Trophoblast cell (in vitro differentiated cells and primary cell): Measurements from ENCODE around the gene RNF121.

Source experiments
- DNase-seq, 2 donors: peaks; one replicate each; pipeline ENCODE4 v3.0.0-alpha.2; 2016
- H2AFZ ChIP-seq: 2 replicates; pipeline ENCODE4 v1.6.1; 2013; ENCODE audit warnings: low read length, moderate library complexity, mild to moderate bottlenecking; ENCODE audit not compliant: insufficient read depth, poor library complexity
- H2AK5ac ChIP-seq: 2 replicates; pipeline ENCODE4 v1.6.1; 2013; ENCODE audit warnings: mild to moderate bottlenecking, low read length
- H2BK120ac ChIP-seq: 2 replicates; pipeline ENCODE4 v1.6.1; 2013; ENCODE audit warnings: low read length, mild to moderate bottlenecking, moderate library complexity; ENCODE audit not compliant: insufficient read depth, poor library complexity
- H2BK12ac ChIP-seq: 2 replicates; pipeline ENCODE4 v1.6.1; 2013; ENCODE audit warnings: mild to moderate bottlenecking, low read length, moderate library complexity
- H2BK5ac ChIP-seq: 2 replicates; pipeline ENCODE4 v1.6.1; 2013; ENCODE audit warnings: low read length, low read depth, moderate library complexity, mild to moderate bottlenecking; ENCODE audit not compliant: poor library complexity
- H3K14ac ChIP-seq: 2 replicates; pipeline ENCODE4 v1.6.1; 2013; ENCODE audit warnings: mild to moderate bottlenecking, low read length
- H3K18ac ChIP-seq: 2 replicates; pipeline ENCODE4 v1.6.1; 2013; ENCODE audit warnings: mild to moderate bottlenecking, low read length
- H3K23ac ChIP-seq: 2 replicates; pipeline ENCODE4 v1.6.1; 2013; ENCODE audit warnings: low read length
- H3K27ac ChIP-seq: 2 replicates; pipeline ENCODE4 v1.5.1; 2013; ENCODE audit warnings: low read depth, mild to moderate bottlenecking, inconsistent platforms, low read length, moderate library complexity
- H3K27me3 ChIP-seq: 2 replicates; pipeline ENCODE4 v1.6.1; 2013; ENCODE audit warnings: inconsistent platforms, mild to moderate bottlenecking, low read length, moderate library complexity; ENCODE audit not compliant: insufficient read depth
- H3K36me3 ChIP-seq, 2 experiments: 1 replicate in 1 of 2; 2 replicates in 1 of 2; pipeline ENCODE4 v1.6.1; 2013; ENCODE audit warnings: low read length in 2 of 2, mild to moderate bottlenecking in 2 of 2, moderate library complexity in 1 of 2; ENCODE audit not compliant: insufficient read depth in 2 of 2, control insufficient read depth in 1 of 2
- H3K4ac ChIP-seq: 2 replicates; pipeline ENCODE4 v1.6.1; 2013; ENCODE audit warnings: low read depth, mild to moderate bottlenecking, low read length, moderate library complexity
- H3K4me1 ChIP-seq, 2 experiments: 1 replicate in 1 of 2; 2 replicates in 1 of 2; pipeline ENCODE4 v1.6.1; 2013; ENCODE audit warnings: low read length in 2 of 2, mild to moderate bottlenecking in 2 of 2, moderate library complexity in 1 of 2; ENCODE audit not compliant: insufficient read depth in 2 of 2, control insufficient read depth in 1 of 2
- H3K4me2 ChIP-seq: 2 replicates; pipeline ENCODE4 v1.6.1; 2013; ENCODE audit warnings: inconsistent platforms, mild to moderate bottlenecking, low read length, moderate library complexity
- H3K4me3 ChIP-seq: 2 replicates; pipeline ENCODE4 v1.5.1; 2013; ENCODE audit warnings: mild to moderate bottlenecking, low read depth, low read length, inconsistent platforms
- H3K79me1 ChIP-seq: one replicate; pipeline ENCODE4 v1.6.1; 2013; ENCODE audit warnings: low read length
- H3K79me2 ChIP-seq: 2 replicates; pipeline ENCODE4 v1.6.1; 2013; ENCODE audit warnings: low read length, mild to moderate bottlenecking; ENCODE audit not compliant: control insufficient read depth, insufficient read depth, poor library complexity
- H3K9ac ChIP-seq: 2 replicates; pipeline ENCODE4 v1.6.1; 2013; ENCODE audit warnings: mild to moderate bottlenecking, low read length
- H3K9me3 ChIP-seq: 2 replicates; pipeline ENCODE4 v1.6.1; 2013; ENCODE audit warnings: low read depth, mild to moderate bottlenecking, control low read depth, inconsistent platforms, low read length; ENCODE audit not compliant: insufficient read depth
- H4K12ac ChIP-seq: 2 replicates; pipeline ENCODE4 v1.6.1; 2013; ENCODE audit warnings: low read depth, mild to moderate bottlenecking, low read length, moderate library complexity
- H4K8ac ChIP-seq: 2 replicates; pipeline ENCODE4 v1.6.1; 2013; ENCODE audit warnings: low read depth, mild to moderate bottlenecking, low read length, moderate library complexity
- H4K91ac ChIP-seq: one replicate; pipeline ENCODE4 v1.6.1; 2013; ENCODE audit warnings: low read depth, mild to moderate bottlenecking, low read length, moderate library complexity
- WGBS: extraction: QIAGEN DNeasy Blood & Tissue Kit; methylation state at CpG from one replicate; pipeline ENCODE4 v1.1.7; 2013; ENCODE audit warnings: missing lambda C conversion rate; ENCODE audit not compliant: insufficient read length, insufficient coverage; ENCODE audit errors: extremely low coverage; 5-methylcytosine and 5-hydroxymethylcytosine counted together

RNF121 gene

DNA sequence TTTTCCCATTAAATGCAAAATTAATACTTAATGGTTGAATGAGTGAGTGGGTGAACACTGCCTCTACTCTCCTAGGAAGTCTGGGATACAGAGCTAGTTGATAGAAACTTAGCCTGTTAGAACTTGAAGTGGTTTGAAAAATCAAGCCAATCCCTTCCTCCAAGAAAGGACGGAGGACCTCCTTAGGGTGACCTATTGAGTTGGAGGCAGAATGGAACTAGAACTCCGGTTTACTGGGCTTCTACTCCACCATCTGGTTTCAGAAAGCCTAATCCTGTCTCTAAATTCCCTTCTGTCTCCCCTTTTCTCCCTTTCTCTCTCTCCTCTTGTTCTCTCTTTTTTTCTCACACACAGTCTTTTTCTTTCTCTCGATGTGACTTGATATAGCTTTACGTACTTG lies 50.2 kb downstream of the RNF121 start:
- Histone ChIP-seq H2BK5ac (no peak overlapping the region), H4K8ac (no peak overlapping the region)
- no CpG with 5 or more reads among the region's 4 CpGs for WGBS

DNA sequence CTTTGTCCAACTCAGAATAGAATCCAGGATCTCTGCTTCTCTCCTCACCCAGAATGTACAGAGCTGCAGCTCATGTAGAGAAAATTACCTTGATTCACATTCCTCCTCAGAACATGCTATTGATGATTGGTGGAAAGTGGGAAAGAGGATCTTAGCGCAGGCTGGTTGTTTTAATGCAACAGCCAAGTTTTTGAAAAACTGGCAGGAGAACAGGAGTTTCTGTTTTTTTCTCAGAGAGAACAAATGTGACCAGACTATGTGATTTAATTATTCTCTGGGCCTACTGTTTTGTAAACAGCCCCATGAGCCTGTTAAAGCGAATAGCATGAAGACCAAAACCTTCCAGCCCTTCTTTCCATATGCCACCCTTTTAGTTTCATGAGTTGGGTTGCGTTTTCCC lies 50.8 kb downstream of the RNF121 start:
- Histone ChIP-seq H3K79me2 (no peaks in the 10 kb centered on the region), H3K9me3 (no peaks in the 10 kb centered on the region), H3K4me3 (no peak overlapping the region), H4K12ac (no peak overlapping the region), H2AK5ac (no peak overlapping the region), H2BK12ac (no peak overlapping the region), H3K14ac (no peak overlapping the region), H3K27me3 (no peaks in the 10 kb centered on the region), H3K23ac (no peak overlapping the region), H3K4me2 (no peak overlapping the region), H3K36me3 (peaks cover 6 to 7% of the 10 kb centered on the region in 2 experiments), H3K9ac (no peak overlapping the region), H2BK5ac (no peak overlapping the region), H3K4me1 (no peaks in the 10 kb centered on the region), H4K91ac (no peak overlapping the region), H4K8ac (no peak overlapping the region), H3K27ac (no peak overlapping the region), H2BK120ac (no peak overlapping the region), H3K18ac (no peak overlapping the region), H2AFZ (no peak overlapping the region), H3K79me1 (no peaks in the 10 kb centered on the region), H3K4ac (no peak overlapping the region)
- no peak for DNase-seq
- no CpG with 5 or more reads among the region's 3 CpGs for WGBS

More for the DNA sequence above, 50.2 kb downstream of the RNF121 start:
- Histone ChIP-seq H3K79me2 (no peaks in the 10 kb centered on the region), H2AFZ (no peak overlapping the region), H3K79me1 (no peaks in the 10 kb centered on the region), H3K27ac (no peak overlapping the region), H4K91ac (no peak overlapping the region), H3K23ac (no peak overlapping the region), H3K9ac (no peak overlapping the region), H3K18ac (no peak overlapping the region), H2AK5ac (no peak overlapping the region), H3K14ac (no peak overlapping the region), H3K4me3 (no peak overlapping the region), H3K9me3 (no peaks in the 10 kb centered on the region), H3K36me3 (peaks cover 6% of the 10 kb centered on the region in 2 experiments), H3K4me1 (no peaks in the 10 kb centered on the region), H2BK12ac (no peak overlapping the region), H3K4ac (no peak overlapping the region), H4K12ac (no peak overlapping the region), H2BK120ac (no peak overlapping the region), H3K27me3 (no peaks in the 10 kb centered on the region), H3K4me2 (no peak overlapping the region)
- DNase-seq = no peak

DNA sequence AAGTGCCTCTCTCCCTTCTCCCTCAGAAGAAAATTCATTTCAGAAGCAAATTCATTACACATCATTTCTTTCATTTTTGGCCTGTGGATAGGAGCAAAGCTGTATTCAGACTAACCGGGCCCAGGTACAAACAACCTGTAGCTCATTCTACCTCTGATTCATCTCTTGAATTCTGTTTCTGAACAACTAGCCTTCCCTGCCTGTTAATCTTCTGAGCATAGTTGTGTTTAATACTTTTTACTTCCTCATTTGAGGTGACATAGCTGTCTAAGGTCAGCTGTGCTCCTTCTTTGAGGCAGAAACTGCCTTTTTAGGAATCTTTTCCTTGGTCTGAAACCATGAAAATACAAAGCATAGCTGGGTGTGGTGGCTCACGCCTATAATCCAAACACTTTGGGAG lies 57.3 kb downstream of the RNF121 start:
- no peak for DNase-seq

DNA sequence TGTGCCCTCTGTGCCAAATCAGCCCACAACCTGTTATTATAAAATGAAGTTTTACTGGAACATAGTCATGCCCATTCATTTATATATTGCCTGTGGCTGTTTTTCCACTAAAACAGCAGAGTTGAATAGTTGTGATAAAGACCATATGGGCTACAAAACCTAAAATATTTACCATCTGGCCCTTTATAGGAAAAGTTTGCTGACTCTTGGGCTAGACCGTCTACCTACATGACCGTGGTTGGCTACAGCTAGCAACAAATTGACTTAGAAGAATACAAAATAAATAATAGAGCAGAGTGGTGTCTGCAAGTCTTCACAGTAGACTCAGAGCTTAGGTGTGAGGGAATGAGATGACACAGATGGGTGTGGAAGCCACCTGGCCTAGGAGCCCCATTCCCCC lies 58.7 kb downstream of the RNF121 start:
- no peaks in the 10 kb centered on the region for H3K4me1 ChIP-seq
- H3K14ac ChIP-seq = no peak overlapping the region
- H2AK5ac ChIP-seq = no peak overlapping the region
- H4K91ac ChIP-seq = no peak overlapping the region
- no peak overlapping the region for H2BK120ac ChIP-seq
- peaks cover 5 to 12% of the 10 kb centered on the region in 2 experiments for H3K36me3 ChIP-seq
- H3K27me3 ChIP-seq = no peaks in the 10 kb centered on the region
- no peak overlapping the region for H3K4me2 ChIP-seq
- no peaks in the 10 kb centered on the region for H3K79me2 ChIP-seq
- no peaks in the 10 kb centered on the region for H3K79me1 ChIP-seq
- no peak overlapping the region for H3K9ac ChIP-seq
- DNase-seq = peak; percentile 56 to 71
- H3K18ac ChIP-seq = no peak overlapping the region
- no peak overlapping the region for H4K12ac ChIP-seq
- H4K8ac ChIP-seq = no peak overlapping the region
- no peak overlapping the region for H2BK12ac ChIP-seq
- no peak overlapping the region for H2BK5ac ChIP-seq
- no peak overlapping the region for H3K23ac ChIP-seq
- no peak overlapping the region for H3K4ac ChIP-seq
- no peak overlapping the region for H3K27ac ChIP-seq
- no CpG with 5 or more reads among the region's 2 CpGs for WGBS
- H2AFZ ChIP-seq = no peak overlapping the region
- H3K9me3 ChIP-seq = no peaks in the 10 kb centered on the region
- H3K4me3 ChIP-seq = no peak overlapping the region

More for the DNA sequence above, 57.3 kb downstream of the RNF121 start:
- Histone ChIP-seq H4K91ac (no peak overlapping the region), H4K8ac (no peak overlapping the region), H2BK12ac (no peak overlapping the region), H2BK120ac (no peak overlapping the region), H4K12ac (no peak overlapping the region), H3K27me3 (no peaks in the 10 kb centered on the region), H3K23ac (no peak overlapping the region), H3K4me3 (no peak overlapping the region), H3K4ac (no peak overlapping the region), H2AFZ (no peak overlapping the region), H3K36me3 (peaks cover 5 to 12% of the 10 kb centered on the region in 2 experiments), H3K27ac (no peak overlapping the region), H2BK5ac (no peak overlapping the region), H2AK5ac (no peak overlapping the region), H3K4me2 (no peak overlapping the region), H3K79me1 (no peaks in the 10 kb centered on the region), H3K18ac (no peak overlapping the region), H3K14ac (no peak overlapping the region), H3K79me2 (no peaks in the 10 kb centered on the region), H3K9ac (no peak overlapping the region), H3K4me1 (no peaks in the 10 kb centered on the region), H3K9me3 (no peaks in the 10 kb centered on the region)
- WGBS = no CpG with 5 or more reads among the region's 2 CpGs
